ENCODE results near the gene FLVCR1. TPM values are rescaled to one million over a fixed set of nuclear protein-coding genes. Genes with fewer than 3 reads are reported as not detected.
"Not testable (repeated sequence)": the region's sequence is repeated elsewhere in the genome, so short reads cannot be mapped to it uniquely, and the experiment has no call there.

FLVCR1 gene
- polyA plus RNA-seq, 3 donors, result 1.8 to 5.5 (median 2.8) TPM

- not testable (repeated sequence) for H3K36me3 Mint-ChIP-seq, H3K27ac Mint-ChIP-seq
These were observed 55.6 kb downstream of the FLVCR1 start for GRCh38 chr1:212913638-212914037.

DNA sequence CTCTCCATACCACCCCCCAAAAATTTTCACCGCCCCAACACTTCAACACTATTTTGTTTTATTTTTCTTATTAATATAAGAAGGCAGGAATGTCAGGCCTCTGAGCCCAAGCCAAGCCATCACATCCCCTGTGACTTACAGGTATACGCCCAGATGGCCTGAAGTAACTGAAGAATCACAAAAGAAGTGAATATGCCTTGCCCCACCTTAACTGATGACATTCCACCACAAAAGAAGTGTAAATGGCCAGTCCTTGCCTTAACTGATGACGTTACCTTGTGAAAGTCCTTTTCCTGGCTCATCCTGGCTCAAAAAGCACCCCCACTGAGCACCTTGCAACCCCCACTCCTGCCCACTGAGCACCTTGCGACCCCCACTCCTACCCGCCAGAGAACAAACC is 56.0 kb downstream of the FLVCR1 start:
- H3K9ac ChIP-seq (ENCODE audit: insufficient read depth, low read length, poor library complexity, severe bottlenecking); H3K36me3 ChIP-seq (replicated peaks in 1 of 2; ENCODE audit: control insufficient read depth in 1 of 2, insufficient read depth in 2 of 2, low read length in 2 of 2); H3K4me3 Mint-ChIP-seq; H3K4me3 ChIP-seq (replicated peaks in 1 of 3; ENCODE audit: low read depth in 2 of 3, low read length in 3 of 3); H3K9me3 ChIP-seq (replicated peaks in 1 of 2; ENCODE audit: control insufficient read depth in 1 of 2, insufficient read depth in 1 of 2, low read length in 2 of 2); H3K36me3 Mint-ChIP-seq; H3K4me1 ChIP-seq (ENCODE audit: control insufficient read depth in 1 of 2, insufficient read depth in 2 of 2, low read length in 2 of 2); H3K79me2 ChIP-seq (ENCODE audit: insufficient read depth, low read length); H3K27me3 ChIP-seq (ENCODE audit: control insufficient read depth in 2 of 2, insufficient read depth in 2 of 2, low read length in 2 of 2); H3K27ac ChIP-seq (ENCODE audit: low read depth in 1 of 2, low read length in 2 of 2); DNase-seq; H4K20me1 ChIP-seq (ENCODE audit: insufficient read depth, low read length); H2AFZ ChIP-seq (ENCODE audit: insufficient read depth, low read depth, low read length, poor library complexity, severe bottlenecking); H3K4me2 ChIP-seq (replicated peaks; ENCODE audit: extremely low read depth, low read length, poor library complexity, severe bottlenecking); H3K9me3 Mint-ChIP-seq; intact Hi-C loops (cut with micrococcal nuclease): not testable (repeated sequence)
- peak overlapping the region in 1 of 7 donors; percentile 80 for H3K27ac Mint-ChIP-seq
- peaks cover 9 to 12% (median 11%) of the 10 kb centered on the region in 3 donors for H3K27me3 Mint-ChIP-seq (ENCODE audit: low read depth in 3 of 3)
- no CpG with 5 or more reads among the region's 5 CpGs for WGBS (ENCODE audit: insufficient coverage)
- H3K4me1 Mint-ChIP-seq, result peaks cover 11% of the 10 kb centered on the region

More at GRCh38 chr1:212913638-212914037, 55.6 kb downstream of the FLVCR1 start:
- DNase-seq; H3K9me3 ChIP-seq (replicated peaks in 1 of 2; ENCODE audit: control insufficient read depth in 1 of 2, insufficient read depth in 1 of 2, low read length in 2 of 2); H3K4me3 Mint-ChIP-seq; H3K27ac ChIP-seq (ENCODE audit: low read depth in 1 of 2, low read length in 2 of 2); H3K9me3 Mint-ChIP-seq; H3K79me2 ChIP-seq (ENCODE audit: insufficient read depth, low read length); H3K36me3 ChIP-seq (replicated peaks in 1 of 2; ENCODE audit: control insufficient read depth in 1 of 2, insufficient read depth in 2 of 2, low read length in 2 of 2); H3K4me3 ChIP-seq (replicated peaks in 1 of 3; ENCODE audit: low read depth in 2 of 3, low read length in 3 of 3); H3K4me2 ChIP-seq (replicated peaks; ENCODE audit: extremely low read depth, low read length, poor library complexity, severe bottlenecking); H4K20me1 ChIP-seq (ENCODE audit: insufficient read depth, low read length); intact Hi-C loops (cut with micrococcal nuclease); H3K4me1 ChIP-seq (ENCODE audit: control insufficient read depth in 1 of 2, insufficient read depth in 2 of 2, low read length in 2 of 2); H2AFZ ChIP-seq (ENCODE audit: insufficient read depth, low read depth, low read length, poor library complexity, severe bottlenecking); H3K27me3 ChIP-seq (ENCODE audit: control insufficient read depth in 2 of 2, insufficient read depth in 2 of 2, low read length in 2 of 2); H3K9ac ChIP-seq (ENCODE audit: insufficient read depth, low read length, poor library complexity, severe bottlenecking): not testable (repeated sequence)
- H3K27me3 Mint-ChIP-seq (ENCODE audit: low read depth in 3 of 3), result peaks cover 9 to 12% (median 11%) of the 10 kb centered on the region in 3 donors
- no CpG with 5 or more reads among the region's 3 CpGs for WGBS (ENCODE audit: insufficient coverage)
- H3K4me1 Mint-ChIP-seq, result peaks cover 11% of the 10 kb centered on the region

GRCh38 chr1:212914789-212915188 is 56.7 kb downstream of the FLVCR1 start:
- no peak for TF ChIP-seq CTCF (IDR thresholded peaks at IDR 0.05)
- intact Hi-C loops (cut with micrococcal nuclease), result no loop called here
- Mint-ChIP-seq H3K36me3 (no peaks in the 10 kb centered on the region), H3K27me3 (ENCODE audit: low read depth in 3 of 3) (peaks cover 9 to 12% (median 11%) of the 10 kb centered on the region in 3 donors), H3K27ac (no peak overlapping the region), H3K4me3 (no peak overlapping the region), H3K4me1 (peaks cover 11% of the 10 kb centered on the region), H3K9me3 (no peaks in the 10 kb centered on the region)
- H3K4me2 ChIP-seq (replicated peaks; ENCODE audit: extremely low read depth, low read length, poor library complexity, severe bottlenecking), result no peak overlapping the region
- no peaks in the 10 kb centered on the region for H3K79me2 ChIP-seq (ENCODE audit: insufficient read depth, low read length)
- no peak overlapping the region for H2AFZ ChIP-seq (ENCODE audit: insufficient read depth, low read depth, low read length, poor library complexity, severe bottlenecking)
- DNase-seq, result no peak
- H3K36me3 ChIP-seq (replicated peaks in 1 of 2; ENCODE audit: control insufficient read depth in 1 of 2, insufficient read depth in 2 of 2, low read length in 2 of 2), result no peaks in the 10 kb centered on the region
- H4K20me1 ChIP-seq (ENCODE audit: insufficient read depth, low read length), result no peaks in the 10 kb centered on the region
- H3K27ac ChIP-seq (ENCODE audit: low read depth in 1 of 2, low read length in 2 of 2), result no peak overlapping the region
- H3K4me3 ChIP-seq (replicated peaks in 1 of 3; ENCODE audit: low read depth in 2 of 3, low read length in 3 of 3), result no peak overlapping the region
- H3K27me3 ChIP-seq (ENCODE audit: control insufficient read depth in 2 of 2, insufficient read depth in 2 of 2, low read length in 2 of 2), result no peaks in the 10 kb centered on the region
- H3K9ac ChIP-seq (ENCODE audit: insufficient read depth, low read length, poor library complexity, severe bottlenecking), result no peak overlapping the region
- peaks cover 8% of the 10 kb centered on the region in 2 donors for H3K4me1 ChIP-seq (ENCODE audit: control insufficient read depth in 1 of 2, insufficient read depth in 2 of 2, low read length in 2 of 2)
- 85% methylated on average over 3 of the region's 3 CpGs for WGBS (ENCODE audit: insufficient coverage)
- no peaks in the 10 kb centered on the region for H3K9me3 ChIP-seq (replicated peaks in 1 of 2; ENCODE audit: control insufficient read depth in 1 of 2, insufficient read depth in 1 of 2, low read length in 2 of 2)

All from CD14-positive monocyte (primary cell).